Measurements from ENCODE around the gene COL4A2.

DNA sequence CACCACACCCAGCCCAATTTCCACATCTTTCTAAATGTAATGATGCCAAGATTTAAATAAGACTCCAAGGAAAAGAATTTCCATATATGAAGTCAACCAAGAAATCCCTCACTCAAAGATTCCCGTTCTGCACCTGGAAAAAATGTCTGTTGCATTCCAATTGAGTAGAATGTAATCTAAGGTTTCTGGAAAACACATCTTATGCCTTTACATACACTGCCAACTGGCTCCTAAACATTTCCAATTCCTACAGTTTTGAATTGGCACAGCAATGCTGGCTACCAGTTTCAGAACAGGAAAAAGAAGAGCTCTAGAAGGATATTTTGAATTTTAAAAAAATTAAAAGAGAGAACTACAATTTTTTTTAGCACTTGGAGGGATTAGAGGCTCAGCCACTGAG is 43.0 kb downstream of the COL4A2 start:
- TF ChIP-seq POLR2A (IDR thresholded peaks at IDR 0.05), result no peak
- TF ChIP-seq, protein P1, sequence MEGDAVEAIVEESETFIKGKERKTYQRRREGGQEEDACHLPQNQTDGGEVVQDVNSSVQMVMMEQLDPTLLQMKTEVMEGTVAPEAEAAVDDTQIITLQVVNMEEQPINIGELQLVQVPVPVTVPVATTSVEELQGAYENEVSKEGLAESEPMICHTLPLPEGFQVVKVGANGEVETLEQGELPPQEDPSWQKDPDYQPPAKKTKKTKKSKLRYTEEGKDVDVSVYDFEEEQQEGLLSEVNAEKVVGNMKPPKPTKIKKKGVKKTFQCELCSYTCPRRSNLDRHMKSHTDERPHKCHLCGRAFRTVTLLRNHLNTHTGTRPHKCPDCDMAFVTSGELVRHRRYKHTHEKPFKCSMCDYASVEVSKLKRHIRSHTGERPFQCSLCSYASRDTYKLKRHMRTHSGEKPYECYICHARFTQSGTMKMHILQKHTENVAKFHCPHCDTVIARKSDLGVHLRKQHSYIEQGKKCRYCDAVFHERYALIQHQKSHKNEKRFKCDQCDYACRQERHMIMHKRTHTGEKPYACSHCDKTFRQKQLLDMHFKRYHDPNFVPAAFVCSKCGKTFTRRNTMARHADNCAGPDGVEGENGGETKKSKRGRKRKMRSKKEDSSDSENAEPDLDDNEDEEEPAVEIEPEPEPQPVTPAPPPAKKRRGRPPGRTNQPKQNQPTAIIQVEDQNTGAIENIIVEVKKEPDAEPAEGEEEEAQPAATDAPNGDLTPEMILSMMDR (IDR thresholded peaks at IDR 0.05), result no peak

All from right lobe of liver (tissue), 4 donors.